GM12878 (cell line): ENCODE data around the gene SPATA2. TPM values are rescaled to one million over a fixed set of nuclear protein-coding genes. Genes with fewer than 3 reads are reported as not detected.

ENCODE experiments used
- ATAC-seq: fragments of 200-7000 bp; cut with Tn5 transposase; 3 replicates; pipeline ENCODE4 v1.9.1; 2020; ENCODE audit warnings: mild to moderate bottlenecking, moderate library complexity
- BruUV-seq: library from RNA; stranded (reverse); fragments of 400-500 nt; replicated peaks from 2 replicates; lab custom pipeline; 2021; lab: Mats Ljungman, UMichigan
- CTCF ChIA-PET: fragments of 300-600 bp; sonication (Branson Sonifier 250); formaldehyde crosslinking; extraction: SDS; loops from one replicate; lab custom pipeline; 2021; ENCODE audit warnings: inconsistent platforms; lab: Yijun Ruan, JAX
- POLR2A ChIA-PET: fragments of 350-600 bp; formaldehyde crosslinking; extraction: SDS; loops from one replicate; lab custom pipeline; 2021; ENCODE audit warnings: inconsistent platforms; lab: Charles Lee
- RAD21 ChIA-PET: fragments of 300-600 bp; sonication (Branson Sonifier 250); formaldehyde crosslinking; loops from one replicate; lab custom pipeline; 2023; ENCODE audit warnings: antibody characterized with exemption; ENCODE audit not compliant: unreplicated experiment; lab: Charles Lee
- SMC1A ChIA-PET: fragments of 300-600 bp; sonication (Branson Sonifier 250); formaldehyde crosslinking; loops from one replicate; lab custom pipeline; 2023; ENCODE audit not compliant: unreplicated experiment, uncharacterized antibody; lab: Charles Lee
- DNase-seq: peaks from one replicate; pipeline ENCODE4 v3.0.0-alpha.2; 2011; ENCODE audit warnings: low read depth, low spot score
- FAIRE-seq: peaks from 3 replicates; lab custom pipeline; 2011; peaks lifted over from hg19 to GRCh38; lab: Jason Lieb, UNC
- H2AFZ ChIP-seq: 2 replicates; pipeline ENCODE4 v1.6.0; 2011; ENCODE audit warnings: low read depth, low read length, control low read depth; ENCODE audit not compliant: control insufficient read depth
- H3K27ac ChIP-seq: 2 replicates; pipeline ENCODE4 v1.5.1; 2011; ENCODE audit warnings: control low read depth; ENCODE audit not compliant: control insufficient read depth, insufficient read depth
- H3K27me3 ChIP-seq, 2 experiments: replicated peaks in 1 of 2; 2 replicates each; pipeline versions ENCODE4 v1.6.0 to v1.6.1; 2011; ENCODE audit warnings: low read length in 1 of 2; ENCODE audit not compliant: control insufficient read depth in 2 of 2, insufficient read depth in 2 of 2
- H3K36me3 ChIP-seq, 2 experiments: 2 replicates each; pipeline ENCODE4 v1.5.1; 2011; ENCODE audit warnings: low read length in 1 of 2; ENCODE audit not compliant: control insufficient read depth in 2 of 2, insufficient read depth in 2 of 2
- H3K4me1 ChIP-seq: 2 replicates; pipeline ENCODE4 v1.6.1; 2011; ENCODE audit warnings: mild to moderate bottlenecking, low read length, moderate library complexity, mixed read lengths; ENCODE audit not compliant: control insufficient read depth, insufficient read depth
- H3K4me2 ChIP-seq: 2 replicates; pipeline ENCODE4 v1.6.0; 2011; ENCODE audit warnings: control low read depth; ENCODE audit not compliant: control insufficient read depth, insufficient read depth
- H3K4me3 ChIP-seq: fragments of 200-600 bp; sonication (generic); 2 replicates; pipeline ENCODE4 v1.5.1; 2016
- H3K79me2 ChIP-seq: 2 replicates; pipeline ENCODE4 v1.6.0; 2011; ENCODE audit warnings: low read length; ENCODE audit not compliant: control insufficient read depth, insufficient read depth
- H3K9ac ChIP-seq: 2 replicates; pipeline ENCODE4 v1.8.0; 2011; ENCODE audit warnings: low read length, control low read depth, mixed read lengths; ENCODE audit not compliant: control insufficient read depth, insufficient read depth
- H3K9me3 ChIP-seq: replicated peaks from 3 replicates; pipeline ENCODE4 v1.5.1; 2011; ENCODE audit warnings: mild to moderate bottlenecking, low read length; ENCODE audit not compliant: control insufficient read depth, insufficient read depth
- H4K20me1 ChIP-seq: 2 replicates; pipeline ENCODE4 v1.6.0; 2011; ENCODE audit not compliant: control insufficient read depth, insufficient read depth
- ATF7 ChIP-seq: fragments of 450-650 bp; IDR thresholded peaks from 2 replicates; pipeline ENCODE4 v1.6.1; 2016; ENCODE audit warnings: low read depth, mild to moderate bottlenecking
- CBFB ChIP-seq: IDR thresholded peaks from 2 replicates; pipeline ENCODE4 v1.6.1; 2016; ENCODE audit warnings: antibody characterized with exemption, low read depth
- E4F1 ChIP-seq: fragments of 450-650 bp; IDR thresholded peaks from 2 replicates; pipeline ENCODE4 v1.6.1; 2018; ENCODE audit warnings: borderline replicate concordance, mild to moderate bottlenecking; ENCODE audit not compliant: partially characterized antibody
- EP300 ChIP-seq, 2 experiments: fragments of 150-350 bp in 1 of 2; IDR thresholded peaks; 2 replicates each; pipeline ENCODE4 v1.6.1; 2011 to 2012; ENCODE audit warnings: low read depth in 2 of 2, low read length in 2 of 2, borderline replicate concordance in 1 of 2, improper control_type of control experiment in 1 of 2, inconsistent platforms in 1 of 2; ENCODE audit not compliant: control insufficient read depth in 1 of 2
- HDAC2 ChIP-seq: fragments of 200-600 bp; sonication (generic); IDR thresholded peaks from 2 replicates; pipeline ENCODE4 v1.6.1; 2017
- HDGF ChIP-seq: fragments of 450-650 bp; IDR thresholded peaks from 2 replicates; pipeline ENCODE4 v1.6.1; 2016; ENCODE audit warnings: antibody characterized with exemption
- IRF5 ChIP-seq: fragments of 450-650 bp; IDR thresholded peaks from 2 replicates; pipeline ENCODE4 v1.6.1; 2017; ENCODE audit warnings: borderline replicate concordance
- JUNB ChIP-seq: IDR thresholded peaks from 2 replicates; pipeline ENCODE4 v1.6.1; 2016; ENCODE audit warnings: antibody characterized with exemption, mild to moderate bottlenecking
- MXI1 ChIP-seq: fragments of 150-350 bp; IDR thresholded peaks from 2 replicates; pipeline ENCODE4 v1.6.1; 2011; ENCODE audit warnings: low read depth, mild to moderate bottlenecking, inconsistent platforms, low read length, improper control_type of control experiment
- NR2C1 ChIP-seq: fragments of 450-650 bp; IDR thresholded peaks from 2 replicates; pipeline ENCODE4 v1.6.1; 2017; ENCODE audit warnings: antibody characterized with exemption, mild to moderate bottlenecking, moderate library complexity
- PAX8 ChIP-seq: fragments of 450-650 bp; IDR thresholded peaks from 2 replicates; pipeline ENCODE4 v1.6.1; 2017; ENCODE audit warnings: mild to moderate bottlenecking, moderate library complexity
- SIX5 ChIP-seq: IDR thresholded peaks from 2 replicates; pipeline ENCODE4 v1.6.1; 2011; ENCODE audit warnings: mild to moderate bottlenecking, low read depth, low read length, moderate library complexity; ENCODE audit not compliant: severe bottlenecking
- SKIL ChIP-seq: fragments of 450-650 bp; IDR thresholded peaks from 2 replicates; pipeline ENCODE4 v1.6.1; 2017; ENCODE audit warnings: mild to moderate bottlenecking, low read depth, inconsistent platforms; ENCODE audit not compliant: poor library complexity, severe bottlenecking
- SMAD5 ChIP-seq: IDR thresholded peaks from 2 replicates; pipeline ENCODE4 v1.6.1; 2016; ENCODE audit warnings: antibody characterized with exemption, low read depth
- TARDBP ChIP-seq: IDR thresholded peaks from 2 replicates; pipeline ENCODE4 v1.6.1; 2016; ENCODE audit warnings: borderline replicate concordance
- TCF7 ChIP-seq: IDR thresholded peaks from 2 replicates; pipeline ENCODE4 v1.6.1; 2014; ENCODE audit warnings: antibody characterized with exemption, borderline replicate concordance
- ZNF207 ChIP-seq: fragments of 450-650 bp; IDR thresholded peaks from 2 replicates; pipeline ENCODE4 v1.6.1; 2014; ENCODE audit warnings: antibody characterized with exemption, mild to moderate bottlenecking, borderline replicate concordance
- ZSCAN29 ChIP-seq: fragments of 450-650 bp; IDR thresholded peaks from 2 replicates; pipeline ENCODE4 v1.6.1; 2017; ENCODE audit warnings: mild to moderate bottlenecking, moderate library complexity
- WGBS: methylation state at CpG from one replicate; pipeline ENCODE4 v1.1.6; 2016; ENCODE audit warnings: low lambda C conversion rate; ENCODE audit not compliant: insufficient replicate concordance, insufficient coverage; ENCODE audit errors: missing lambda C conversion rate; 5-methylcytosine and 5-hydroxymethylcytosine counted together
- in situ Hi-C: fragments of 300-500 bp; cut with MboI; formaldehyde crosslinking; loops from 9 replicates; pipeline ENCODE4 v1.14.3; 2018; ENCODE audit warnings: mixed read lengths
- intact Hi-C: fragments of 100-400 bp; cut with micrococcal nuclease; formaldehyde crosslinking; loops from one replicate; pipeline ENCODE4 v1.14.2; 2022; ENCODE audit not compliant: unreplicated experiment
- polyA plus RNA-seq, 11 experiments: library from polyadenylated mRNA; depleted of rRNA in 4 of 11; unstranded in 6 of 11; stranded (reverse) in 5 of 11; fragments of >200 nt; fragmentation: Nextera tagmentation in 4 of 11; fragmentation: Illumina TruSeq in 1 of 11; extraction: Ambion mirVana in 4 of 11; extraction: Trizol in 1 of 11; gene quantifications; 1 replicate in 1 of 11; 2 replicates in 10 of 11; pipeline versions ENCODE4 v1.2.1 to v1.2.3, GENCODE V29; 2011 to 2016; ENCODE audit warnings: inconsistent platforms in 2 of 11, missing spikeins in 2 of 11, low read depth in 1 of 11
- total RNA-seq, 4 experiments: library from RNA; depleted of rRNA in 3 of 4; stranded (reverse); fragments of >200 nt in 3 of 4; fragmentation: Illumina TruSeq in 1 of 4; extraction: Trizol in 1 of 4; gene quantifications; 2 replicates each; pipeline versions ENCODE4 v1.2.1 to v1.2.3, GENCODE V29; 2013 to 2021

The SPATA2 gene
- total and polyA plus RNA-seq, 10 of the 15 experiments (the other 5 are each of a cell fraction or from before 2014, with no cell fraction given) = 0.93 to 11.7 (median 5.6) TPM

GRCh38 chr20:49936153-49937026 is 21.1 kb upstream of the SPATA2 start, which contains the start of gene RNF114:
RNF114 (plus strand) TSS chr20:49936397; CDS start chr20:49936413, 16 bp downstream.
- peak within 1 kb of the TSS; percentile 85 for H3K27ac ChIP-seq
- no peaks in the 10 kb centered on the region for H3K27me3 ChIP-seq
- H3K9me3 ChIP-seq = no peaks in the 10 kb centered on the region
- intact Hi-C loops = no loop called here
- peak within 1 kb of the TSS; percentile 88 for H3K4me2 ChIP-seq
- DNase-seq (no peak), ATAC-seq (peak; percentile 85), FAIRE-seq (no peak)
- H3K9ac ChIP-seq = peak within 1 kb of the TSS; percentile 87
- H3K36me3 ChIP-seq = peaks cover 0 to 4% of the 10 kb centered on the region in 2 experiments; a peak in 1 of 4 replicates
- BruUV-seq = no TSS peak
- peaks cover 17% of the 10 kb centered on the region for H3K4me1 ChIP-seq
- ChIA-PET RAD21 (interaction anchor here (1.3 to 2.5 kb wide), 3 partner anchors 21 to 230 kb away, joined by 3 to 12 read pairs (median 9); partner anchors contain the start of gene SPATA2), POLR2A (interaction anchor here (0.7 to 1.8 kb wide), 7 partner anchors 17 to 225 kb away, joined by 3 to 11 read pairs (median 3); partner anchors contain the start of genes PEDS1 and SPATA2), SMC1A (interaction anchor here (0.6 to 2.7 kb wide), 6 partner anchors 20 to 627 kb away, joined by 3 to 13 read pairs (median 5); no protein-coding TSS in a partner anchor), CTCF (interaction anchor here (0.6 to 5.2 kb wide), 8 partner anchors 23 to 674 kb away, joined by 3 to 31 read pairs (median 12); no protein-coding TSS in a partner anchor)
- in situ Hi-C loops = no loop called here
- peaks cover 45% of the 10 kb centered on the region for H3K79me2 ChIP-seq
- H4K20me1 ChIP-seq = peaks cover under 1% of the 10 kb centered on the region; the same call in 1 of the 2 replicates
- H3K4me3 ChIP-seq = peak within 1 kb of the TSS; percentile 90
- peak within 1 kb of the TSS; percentile 83 for H2AFZ ChIP-seq
- WGBS = under 1% methylated on average over 57 of the region's 79 CpGs
- TF ChIP-seq ATF7 (no peak), TCF7 (no peak), MXI1 (peak; percentile 67), NR2C1 (no peak), HDGF (no peak), SKIL (no peak), E4F1 (no peak), ZSCAN29 (no peak), SMAD5 (no peak), HDAC2 (no peak), PAX8 (no peak), EP300 (IDR thresholded peaks at IDR 0.05; ENCODE audit: borderline replicate concordance in 1 of 2, control insufficient read depth in 1 of 2, low read depth in 2 of 2, low read length in 2 of 2) (no peak; a peak in 1 of 4 replicates), IRF5 (no peak), TARDBP (no peak), SIX5 (no peak), CBFB (no peak), JUNB (no peak), ZNF207 (0 out of 2 replicates have a peak, but pooled peaks have one; percentile 28)
